ENCODE data around the gene MOCS2.
A peak's percentile ranks its signal among the peaks of the same experiment; 100 is the strongest.

The MOCS2 gene

DNA sequence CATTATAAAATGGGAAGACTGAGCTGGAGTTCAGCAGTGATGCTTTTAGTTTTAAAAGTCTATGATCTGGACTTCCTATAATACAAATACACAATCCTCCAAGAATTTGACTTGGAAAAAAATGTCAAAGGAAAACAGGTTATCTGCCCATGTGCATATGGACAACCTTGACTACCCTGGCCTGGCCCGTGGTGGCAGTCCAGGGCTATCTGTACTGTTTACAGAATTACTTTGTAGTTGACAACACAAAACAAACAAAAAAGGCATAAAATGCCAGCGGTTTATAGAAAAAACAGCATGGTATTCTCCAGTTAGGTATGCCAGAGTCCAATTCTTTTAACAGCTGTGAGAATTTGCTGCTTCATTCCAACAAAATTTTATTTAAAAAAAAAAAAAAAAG, 17.3 kb downstream of the MOCS2 start:
- DNase-seq (ENCODE audit: low read depth) = no peak

DNA sequence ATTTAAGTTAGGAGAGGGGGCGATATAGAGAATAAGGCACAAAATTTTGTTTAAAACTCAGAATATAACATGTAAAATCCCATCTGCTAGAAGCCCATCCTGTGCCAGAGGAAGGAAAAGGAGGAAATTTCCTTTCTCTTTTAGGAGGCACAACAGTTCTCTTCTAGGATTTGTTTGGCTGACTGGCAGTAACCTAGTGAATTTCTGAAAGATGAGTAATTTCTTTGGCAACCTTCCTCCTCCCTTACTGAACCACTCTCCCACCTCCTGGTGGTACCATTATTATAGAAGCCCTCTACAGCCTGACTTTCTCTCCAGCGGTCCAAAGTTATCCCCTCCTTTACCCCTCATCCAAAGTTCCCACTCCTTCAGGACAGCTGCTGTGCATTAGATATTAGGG, 18.3 kb downstream of the MOCS2 start:
- no peak for DNase-seq (ENCODE audit: low read depth)

DNA sequence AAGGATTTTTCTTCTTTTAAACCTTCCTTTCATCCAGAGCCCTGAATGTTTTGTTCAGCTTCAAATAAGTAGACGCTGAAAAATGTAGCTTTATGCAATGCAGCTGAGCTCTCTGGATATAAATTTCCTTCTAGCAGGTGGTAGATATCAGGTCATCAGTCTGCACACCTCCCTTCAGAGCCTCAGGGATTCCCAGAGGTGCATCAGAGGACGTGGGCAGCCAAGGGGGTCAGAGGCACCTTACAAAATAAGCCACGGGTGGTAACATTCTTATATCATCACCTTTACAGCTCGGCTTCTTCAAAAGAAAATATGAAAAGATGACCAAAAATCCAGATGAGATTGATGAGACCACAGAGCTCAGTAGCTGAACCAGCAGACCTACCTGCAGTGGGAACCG, 19.3 kb downstream of the MOCS2 start:
- no peak for DNase-seq (ENCODE audit: low read depth)

DNA sequence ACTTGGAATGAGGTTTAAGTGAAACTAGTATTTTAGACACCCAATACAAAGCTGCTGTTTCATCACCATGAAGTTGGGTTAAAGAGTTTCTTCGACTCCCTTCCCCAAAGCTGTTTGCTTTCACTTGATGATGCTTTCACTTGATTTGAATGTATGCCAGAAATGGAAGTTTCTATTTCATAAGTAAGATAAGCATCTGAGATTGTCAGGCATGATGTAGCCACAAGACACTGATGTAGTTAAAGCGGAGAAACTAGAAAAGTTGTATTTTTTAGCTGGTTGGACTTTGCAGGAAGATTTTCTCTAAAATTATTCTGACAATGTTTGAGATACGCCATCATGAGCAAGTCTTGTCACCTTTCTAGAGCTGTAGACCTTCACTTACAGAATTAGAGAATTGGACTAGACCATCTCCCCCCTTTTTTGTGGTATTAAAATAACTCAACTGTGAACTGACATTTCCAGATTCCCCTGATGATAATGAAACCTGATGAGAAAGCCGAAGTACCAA, 20.0 kb downstream of the MOCS2 start:
- DNase-seq (ENCODE audit: low read depth) = no peak

DNA sequence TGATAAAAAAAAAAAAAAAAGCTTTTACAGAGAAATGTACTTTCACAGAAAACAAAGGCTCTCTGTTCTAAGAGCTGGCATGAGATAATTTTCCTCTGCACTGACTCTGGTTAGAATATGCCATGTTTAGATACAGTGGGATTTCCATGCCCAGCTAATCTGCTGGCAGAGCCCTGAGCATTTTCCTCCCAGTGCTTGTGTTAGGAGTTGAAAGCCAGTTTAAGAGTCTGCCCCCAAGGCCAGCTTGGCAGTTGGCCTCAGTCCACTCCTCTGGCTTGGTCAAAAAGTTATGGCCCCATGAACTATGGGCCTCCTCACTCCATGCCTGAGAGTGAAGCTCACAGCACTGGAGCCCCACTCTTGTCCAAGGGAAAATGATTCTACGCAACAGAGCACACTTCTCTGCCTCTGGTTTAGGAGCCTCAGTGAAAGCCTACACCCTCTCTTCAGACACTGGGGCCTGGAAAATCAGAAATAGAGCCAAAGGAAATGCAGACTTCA, 21.9 kb downstream of the MOCS2 start:
- DNase-seq (ENCODE audit: low read depth) = no peak

DNA sequence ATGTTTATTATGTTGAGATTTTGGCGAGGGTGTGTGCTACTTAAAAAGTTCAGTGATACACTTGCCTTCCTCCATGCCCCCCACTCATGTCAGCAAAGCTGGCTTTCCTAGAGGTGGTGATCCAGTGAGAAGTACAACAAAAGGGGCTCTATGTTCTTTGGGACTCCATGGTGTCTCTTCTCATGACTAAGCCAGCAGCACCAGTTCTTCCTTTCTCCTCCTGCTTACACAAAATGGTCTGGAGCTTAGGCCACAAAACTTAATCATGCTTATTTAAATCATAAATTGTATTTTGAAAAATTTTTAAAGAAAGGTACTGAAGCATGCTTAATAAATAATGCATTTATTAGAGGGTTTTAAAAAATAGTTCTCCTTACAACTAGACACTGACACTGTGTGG, 22.4 kb downstream of the MOCS2 start:
- no peak for DNase-seq (ENCODE audit: low read depth)

DNA sequence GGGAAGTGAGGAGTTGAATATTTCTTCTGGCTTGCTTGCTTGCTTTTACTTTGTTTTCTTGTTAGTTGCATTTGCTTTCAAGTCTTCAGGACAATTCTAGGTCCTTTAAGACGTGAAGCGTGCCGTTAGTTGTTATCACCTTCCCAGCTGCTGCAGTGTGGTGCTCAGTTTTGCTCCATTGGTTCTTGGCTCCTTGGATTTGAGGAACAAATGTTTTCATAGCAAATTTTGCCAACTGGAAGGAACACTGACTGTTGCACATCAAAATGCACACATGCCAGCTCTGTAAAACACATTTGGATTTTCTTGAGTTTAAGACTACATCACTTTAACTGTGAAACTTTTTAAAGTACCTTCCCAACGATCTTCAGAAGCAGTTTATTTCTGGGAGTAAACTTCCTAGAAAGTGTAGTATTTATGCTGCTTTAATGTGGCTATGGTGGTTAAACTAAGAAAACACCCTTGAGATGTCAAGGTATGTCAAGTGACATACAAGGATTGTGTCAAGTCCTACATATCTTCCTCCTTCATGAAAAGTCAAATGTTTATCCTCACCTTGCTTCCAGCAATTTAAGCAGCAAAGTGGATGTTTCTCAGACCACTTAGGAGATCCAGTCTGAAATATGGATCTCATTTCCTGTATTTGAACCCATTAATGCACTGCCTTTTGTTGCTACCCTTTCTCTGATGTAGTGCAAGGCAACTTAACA, 24.9 kb downstream of the MOCS2 start:
- DNase-seq (ENCODE audit: low read depth) = no peak

DNA sequence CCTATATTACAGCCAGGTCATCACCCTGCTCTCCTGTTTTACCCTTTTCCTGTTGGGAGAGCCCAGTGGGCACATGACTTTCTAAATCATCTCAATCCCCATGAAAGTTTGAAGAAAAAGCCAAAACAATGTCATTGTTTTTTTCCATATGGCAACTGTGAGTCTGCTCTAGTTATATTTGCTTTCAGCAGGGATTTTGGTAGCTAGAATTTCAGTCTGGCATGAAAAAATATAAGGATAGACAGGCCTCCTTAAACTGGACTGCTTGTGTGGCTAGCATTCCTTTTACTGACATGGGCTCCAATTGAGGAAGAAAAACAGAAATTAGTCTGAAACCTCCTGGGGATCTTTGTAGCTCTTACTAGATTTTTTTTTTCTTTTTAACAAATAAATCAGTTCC, 25.6 kb downstream of the MOCS2 start:
- DNase-seq (ENCODE audit: low read depth) = no peak

DNA sequence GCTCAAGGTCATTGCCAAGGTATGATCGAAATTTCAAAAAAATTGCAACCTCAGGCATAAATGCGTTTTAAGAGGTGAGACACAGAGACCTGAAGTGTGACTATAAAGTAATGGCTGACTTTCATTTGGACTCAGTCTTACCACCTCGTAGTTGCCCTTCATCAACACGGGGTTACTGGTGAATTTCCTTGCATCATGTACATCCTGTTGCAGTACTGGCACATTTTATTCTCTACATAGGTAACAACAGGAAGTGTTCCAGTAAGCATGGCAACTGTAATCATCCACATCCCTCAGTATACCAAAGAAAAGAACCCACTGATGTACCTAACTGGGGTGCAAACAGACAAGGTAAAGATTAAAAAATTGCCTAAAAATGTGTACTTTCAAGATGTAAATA, 29.3 kb downstream of the MOCS2 start:
- DNase-seq (ENCODE audit: low read depth) = no peak

DNA sequence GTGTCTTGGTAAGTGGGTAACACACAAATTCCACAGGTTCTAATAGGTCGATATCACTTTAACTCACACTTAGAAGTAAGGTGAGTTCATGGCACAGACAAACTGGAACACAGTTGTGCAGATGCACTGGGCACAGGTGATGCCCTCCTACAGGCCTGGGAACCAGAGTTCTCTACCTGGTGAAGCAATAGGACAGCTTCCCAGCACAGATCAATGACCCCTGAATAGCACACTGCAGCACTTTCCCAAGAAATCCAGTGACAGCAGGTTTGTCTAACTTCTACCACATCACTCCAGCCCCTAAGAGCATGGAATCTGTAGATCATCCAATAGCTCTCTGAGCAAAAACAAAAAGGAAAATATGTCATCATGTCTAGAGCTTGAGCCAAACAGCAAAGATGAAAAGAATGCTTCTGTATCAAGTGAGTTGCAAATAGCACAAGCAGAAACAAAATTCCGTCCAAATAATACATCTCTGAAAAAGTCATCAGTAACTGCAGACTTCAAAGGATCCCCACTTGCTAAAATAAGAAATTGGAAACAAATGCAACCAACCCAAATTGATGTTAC, 33.5 kb downstream of the MOCS2 start:
- no peak for DNase-seq (ENCODE audit: low read depth)

DNA sequence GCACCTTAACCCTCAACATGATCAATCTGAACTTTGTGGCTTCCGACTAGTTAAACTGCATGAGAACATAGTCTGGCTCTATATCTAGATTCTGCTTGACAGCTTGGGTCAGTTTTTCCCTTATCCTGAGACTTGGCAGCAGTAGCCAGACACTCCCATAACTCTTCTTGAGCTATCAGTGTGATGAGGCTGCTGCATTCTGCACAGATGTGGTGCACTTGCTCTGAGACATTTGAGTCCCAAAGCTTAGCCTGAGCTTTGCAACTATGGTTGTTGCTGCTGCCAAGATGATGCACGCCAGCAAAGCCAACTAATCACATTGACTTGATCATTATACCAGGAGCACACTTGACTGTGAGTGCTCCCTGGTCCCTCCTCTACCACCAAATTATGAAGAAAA, 36.2 kb downstream of the MOCS2 start:
- no peak for DNase-seq (ENCODE audit: low read depth)

DNA sequence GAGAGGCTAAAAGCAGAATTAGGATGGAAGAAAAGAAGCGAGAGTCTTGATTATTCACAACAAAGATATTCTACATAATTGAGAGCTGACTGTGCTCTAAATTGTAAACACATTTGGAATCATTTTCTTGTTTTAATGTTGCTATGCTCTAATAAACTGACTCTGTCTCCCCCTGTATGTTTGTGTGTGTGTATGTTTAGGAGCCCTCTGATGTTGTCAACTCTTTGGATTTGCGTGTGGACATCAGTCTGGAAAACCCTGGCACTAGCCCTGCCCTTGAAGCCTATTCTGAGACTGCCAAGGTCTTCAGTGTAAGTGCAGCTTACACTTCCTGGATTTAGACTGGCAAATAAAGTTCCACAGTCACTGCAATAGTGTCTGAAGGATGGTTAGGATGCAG, 37.8 kb downstream of the MOCS2 start:
- peak; percentile 61 for DNase-seq (ENCODE audit: low read depth)

DNA sequence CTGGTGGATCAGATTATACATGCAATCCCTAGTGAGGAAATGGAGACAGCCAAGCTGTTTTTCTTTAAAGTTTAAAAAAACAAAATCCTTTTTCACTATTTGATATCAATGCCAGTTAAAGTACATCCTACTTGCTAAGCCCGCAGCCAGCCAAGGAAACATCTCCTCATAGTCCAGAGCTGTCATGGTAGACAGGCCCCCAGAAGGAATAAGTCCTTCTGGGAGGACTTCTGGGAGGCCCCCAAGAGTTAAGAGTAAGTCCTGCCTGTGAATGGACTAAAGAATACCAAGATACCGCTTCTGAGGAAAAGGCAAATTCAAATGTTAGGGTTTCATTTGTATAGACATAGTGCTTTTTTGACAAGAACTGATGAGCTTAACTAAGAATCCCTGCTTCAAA, 38.3 kb downstream of the MOCS2 start:
- no peak for DNase-seq (ENCODE audit: low read depth)

DNA sequence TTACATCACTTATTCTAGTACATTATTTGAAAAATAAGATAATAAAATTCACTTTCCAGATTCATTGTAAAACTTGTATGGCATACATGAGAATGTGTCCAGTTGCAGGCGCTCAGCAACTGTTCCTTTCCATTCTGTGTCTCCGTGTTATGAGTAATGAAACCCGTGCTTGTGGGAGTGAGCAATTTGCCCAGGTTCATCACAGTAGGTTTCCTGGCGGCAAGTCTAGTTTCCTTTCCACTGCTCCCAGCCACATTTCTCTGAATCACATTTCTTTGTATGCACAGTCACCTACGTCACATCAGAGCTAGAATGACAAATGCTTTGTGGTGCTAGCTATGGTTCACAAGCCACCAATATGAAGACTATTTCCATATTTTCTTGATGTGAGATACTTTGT, 39.9 kb downstream of the MOCS2 start:
- DNase-seq (ENCODE audit: low read depth) = peak; percentile 77

DNA sequence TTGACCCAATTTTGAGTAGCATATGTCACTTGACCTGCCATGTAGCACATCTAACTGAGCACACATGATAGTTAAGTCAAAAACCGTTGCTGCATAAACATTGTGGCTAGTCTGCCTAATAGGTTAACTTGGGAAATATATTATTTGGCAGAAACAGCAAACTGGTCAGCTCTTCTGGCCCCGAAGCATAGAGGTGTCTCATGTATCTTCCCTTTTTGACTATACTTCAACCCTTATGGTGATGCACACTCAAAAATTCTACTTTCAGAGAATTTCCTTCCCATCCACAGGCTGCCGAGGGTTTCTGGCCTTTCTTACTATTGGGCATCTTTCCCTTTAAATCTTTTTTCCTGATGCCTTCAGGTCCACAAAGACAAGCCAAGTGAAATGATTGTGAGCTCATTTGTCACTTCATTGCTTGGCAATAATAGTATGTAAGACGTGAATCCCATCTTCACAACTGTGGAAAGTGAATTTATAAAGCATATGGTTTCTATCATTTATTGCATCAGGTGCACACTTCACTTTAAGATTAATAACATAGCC, 41.2 kb downstream of the MOCS2 start:
- no peak for DNase-seq (ENCODE audit: low read depth)

DNA sequence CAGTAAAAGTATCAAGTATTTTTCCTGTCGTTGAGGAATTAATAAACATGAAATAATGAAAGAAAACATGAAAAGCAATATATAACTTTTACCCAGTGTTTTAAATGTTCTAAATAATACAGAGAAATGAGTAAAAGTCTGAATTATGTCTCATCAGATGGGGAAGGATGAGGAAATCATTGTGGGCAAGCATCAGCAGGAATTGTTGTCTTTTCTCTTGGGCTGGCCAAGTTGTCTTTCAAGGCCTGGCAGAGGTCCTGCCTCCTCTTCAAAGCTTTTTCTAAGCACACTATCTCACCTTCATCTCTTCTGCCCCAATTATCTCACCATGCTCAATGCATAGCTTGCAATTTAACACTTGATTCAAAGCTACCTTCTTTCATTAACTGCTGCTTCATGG, 41.9 kb downstream of the MOCS2 start:
- DNase-seq (ENCODE audit: low read depth) = no peak

DNA sequence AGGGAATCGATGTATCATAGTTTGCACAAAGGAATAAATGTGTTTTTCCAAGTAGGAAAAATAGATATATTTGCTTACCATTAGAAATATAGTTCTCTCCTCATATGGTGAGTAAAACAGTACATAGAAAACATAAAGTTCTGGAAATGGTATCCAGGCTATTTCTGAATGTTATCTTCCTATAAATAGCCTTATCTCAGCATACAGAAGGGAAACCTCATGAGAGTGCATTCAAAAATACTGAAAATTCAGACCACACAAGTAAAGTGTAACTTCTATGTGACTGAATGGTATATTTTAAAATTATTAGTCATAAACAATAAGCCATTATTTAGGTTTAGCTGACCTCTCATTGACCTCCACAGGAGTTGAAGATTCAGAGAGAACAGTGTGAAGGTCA, 43.5 kb downstream of the MOCS2 start:
- no peak for DNase-seq (ENCODE audit: low read depth)

DNA sequence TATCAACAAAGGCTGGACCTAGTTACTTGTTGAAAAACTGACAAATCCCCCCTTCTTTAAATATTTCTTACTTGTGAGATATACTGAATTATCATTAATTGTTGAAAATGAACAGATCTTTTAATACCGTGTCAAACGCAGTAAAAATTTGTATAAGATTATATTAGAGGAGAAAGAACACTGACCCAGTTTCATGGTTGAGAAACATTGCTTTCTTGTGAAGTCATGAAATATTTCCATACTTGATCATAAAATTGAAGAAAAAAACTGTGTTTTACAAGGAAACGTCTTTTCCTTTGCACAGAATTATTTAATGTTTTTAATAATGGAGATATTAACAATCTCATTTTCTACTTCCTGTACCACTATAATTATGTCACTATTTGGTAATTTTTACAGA, 45.8 kb downstream of the MOCS2 start:
- DNase-seq (ENCODE audit: low read depth) = no peak

DNA sequence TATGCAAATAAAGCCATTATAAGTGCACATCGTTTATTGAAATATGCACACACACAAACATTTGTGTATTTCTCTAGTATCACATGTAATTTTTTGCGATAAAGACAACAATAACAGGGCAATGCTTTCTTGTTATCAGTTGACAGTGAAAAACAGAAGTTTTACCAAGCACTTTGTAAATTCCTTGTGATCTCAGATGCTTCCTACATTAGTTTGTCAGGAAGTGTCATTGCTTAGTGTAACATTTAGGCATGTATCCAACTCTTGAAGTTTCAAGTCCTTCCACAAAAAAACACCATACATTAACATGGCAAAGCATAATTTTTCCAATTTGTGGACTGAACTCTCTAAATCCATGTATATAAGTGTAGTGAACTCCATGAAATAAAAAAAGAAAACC, 46.4 kb downstream of the MOCS2 start:
- no peak for DNase-seq (ENCODE audit: low read depth)

DNA sequence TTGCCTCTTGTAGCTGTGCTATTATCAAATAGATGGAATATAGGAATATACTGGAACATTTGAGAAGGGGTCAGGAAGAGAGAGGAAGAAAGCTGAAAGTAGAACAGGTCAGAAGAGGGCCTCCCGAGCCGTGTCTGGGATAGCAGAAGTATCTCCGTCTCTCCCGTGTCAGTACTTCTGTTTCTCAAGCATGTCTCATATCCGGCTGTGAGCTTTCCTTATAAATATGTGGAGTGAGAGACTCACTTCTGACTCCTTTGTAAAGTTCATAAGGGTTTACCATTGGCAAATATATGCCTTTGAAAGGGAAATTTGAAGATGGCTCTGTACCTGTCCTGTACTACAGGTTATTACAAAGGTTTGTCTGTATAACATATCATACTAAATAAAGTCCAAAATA, 50.3 kb downstream of the MOCS2 start:
- no peak for DNase-seq (ENCODE audit: low read depth)

DNA sequence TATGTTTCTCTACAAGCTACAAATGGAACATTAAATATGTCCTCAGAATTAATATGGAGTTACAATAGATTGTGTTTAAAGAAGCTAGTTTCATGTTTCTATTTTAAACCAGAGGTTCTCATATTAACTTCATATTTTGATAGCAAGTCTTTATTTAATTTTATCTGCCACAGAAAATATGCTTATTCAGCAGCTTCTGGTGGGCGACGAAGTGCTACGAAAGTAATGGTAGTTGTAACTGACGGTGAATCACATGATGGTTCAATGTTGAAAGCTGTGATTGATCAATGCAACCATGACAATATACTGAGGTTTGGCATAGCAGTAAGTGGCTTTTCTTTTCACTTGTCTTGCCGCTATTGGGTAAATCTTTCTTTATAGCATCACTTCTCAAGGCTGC, 54.2 kb downstream of the MOCS2 start:
- no peak for DNase-seq (ENCODE audit: low read depth)

DNA sequence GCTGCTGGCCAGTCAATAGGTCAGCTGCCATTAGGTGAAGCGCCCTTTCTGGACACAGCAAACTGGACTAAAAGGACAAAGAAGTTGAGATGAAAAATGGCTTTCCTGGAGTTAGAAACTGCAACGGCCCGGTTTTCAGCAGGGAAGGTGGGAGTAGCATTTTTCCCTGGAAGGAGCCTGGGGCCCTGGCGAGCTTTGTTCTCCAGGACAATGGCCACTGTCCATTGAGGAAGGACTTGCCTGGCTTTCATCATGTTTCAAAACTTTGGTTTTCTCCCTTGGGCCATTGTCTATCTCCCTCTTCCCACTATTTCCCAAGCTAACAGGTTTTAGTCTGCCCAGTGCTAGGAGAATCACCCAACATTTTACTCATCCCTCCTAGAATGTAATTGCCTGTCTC, 56.2 kb downstream of the MOCS2 start:
- no peak for DNase-seq (ENCODE audit: low read depth)

DNA sequence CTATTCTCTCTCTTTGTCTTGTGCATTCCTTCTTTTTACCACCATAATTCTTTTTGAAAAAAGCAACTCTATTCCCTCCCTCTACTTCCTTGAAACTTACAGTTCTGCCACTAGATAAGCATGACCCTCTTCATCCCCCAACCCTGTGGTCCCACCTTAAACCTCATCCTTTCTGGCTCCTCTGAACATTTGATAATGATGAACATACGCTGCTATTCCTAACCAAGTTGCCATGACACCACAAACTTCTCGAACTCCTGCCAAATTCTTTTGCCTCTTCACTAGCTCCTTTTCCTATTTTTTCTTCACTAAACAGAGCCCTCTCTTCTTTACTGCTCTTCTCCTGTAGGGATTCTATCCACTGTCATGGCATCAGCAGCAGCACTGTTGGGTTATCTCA, 57.1 kb downstream of the MOCS2 start:
- no peak for DNase-seq (ENCODE audit: low read depth)

DNA sequence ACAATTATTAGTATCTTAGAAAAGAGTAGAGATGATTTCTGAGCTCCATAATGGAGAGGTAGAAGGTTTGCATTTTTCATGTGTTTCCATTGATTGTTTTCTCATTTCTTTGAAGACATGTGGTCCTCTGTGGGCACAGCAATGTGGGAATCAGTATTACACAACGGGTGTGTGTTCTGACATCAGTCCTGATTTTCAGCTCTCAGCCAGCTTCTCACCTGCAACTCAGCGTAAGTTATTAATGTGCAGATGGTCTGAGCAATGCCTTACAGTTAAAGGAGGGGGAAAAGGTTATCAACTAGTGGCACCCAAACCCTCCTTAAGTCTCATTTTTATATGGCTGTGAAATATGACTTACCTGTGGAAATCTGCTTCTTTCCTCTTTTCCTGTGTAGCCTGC, 61.3 kb downstream of the MOCS2 start:
- DNase-seq (ENCODE audit: low read depth) = no peak

Measured in GM04503 (cell line).